Measurements from ENCODE around the gene NT5DC4.

- TF ChIP-seq REST (IDR thresholded peaks at IDR 0.05; ENCODE audit: insufficient read depth in 1 of 2, low read depth in 2 of 2, low read length in 2 of 2) (no peak), POLR2AphosphoS5 (IDR thresholded peaks at IDR 0.05; ENCODE audit: low read depth, low read length) (no peak)
Observed at GRCh38 chr2:112726487-112727190, 5.8 kb downstream of the NT5DC4 start.

All from PFSK-1 (cell line).